GM18520 (cell line): Measurements from ENCODE around the gene P2RX6.
"Not testable (repeated sequence)": the region's sequence is repeated elsewhere in the genome, so short reads cannot be mapped to it uniquely, and the experiment has no call there.

Experiments used
- ATAC-seq: cut with Tn5 transposase; IDR thresholded peaks from one replicate; pipeline ENCODE4 v1.9.1; 2021; ENCODE audit not compliant: unreplicated experiment

P2RX6 gene

DNA sequence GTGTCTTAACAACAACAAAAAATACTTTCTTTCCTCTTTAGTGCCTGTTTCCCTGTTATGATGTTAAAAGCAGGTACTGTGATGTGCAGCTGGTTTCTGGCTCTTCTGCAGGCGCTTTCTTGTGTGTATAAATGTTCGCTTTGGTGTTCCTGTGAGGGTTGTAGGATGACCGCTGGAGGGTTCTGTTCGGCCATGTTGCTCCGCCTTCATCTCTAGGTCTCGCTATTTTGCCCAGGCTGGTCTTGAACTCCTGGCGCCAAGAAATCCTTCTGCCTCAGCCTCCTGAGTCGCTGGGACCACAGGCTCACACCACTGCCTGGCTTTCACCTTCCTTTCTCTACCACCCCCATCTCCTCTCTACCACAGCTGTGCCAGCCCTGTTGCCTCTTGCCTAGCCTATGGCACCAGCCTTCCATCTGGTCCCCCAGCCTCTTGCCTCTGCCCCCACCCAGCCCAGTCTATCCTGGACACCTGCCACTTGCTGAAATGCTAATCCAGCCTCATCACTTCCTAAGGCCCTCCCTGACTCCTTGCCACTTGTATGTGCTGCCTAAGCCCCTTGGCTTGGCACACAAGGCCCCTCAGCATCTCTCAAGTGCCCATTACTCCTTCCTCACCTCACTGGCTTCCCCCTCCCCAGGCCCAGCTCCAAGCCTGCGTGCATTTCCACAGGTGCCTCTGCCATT lies 36.3 kb downstream of the P2RX6 start:
- no peak for ATAC-seq

DNA sequence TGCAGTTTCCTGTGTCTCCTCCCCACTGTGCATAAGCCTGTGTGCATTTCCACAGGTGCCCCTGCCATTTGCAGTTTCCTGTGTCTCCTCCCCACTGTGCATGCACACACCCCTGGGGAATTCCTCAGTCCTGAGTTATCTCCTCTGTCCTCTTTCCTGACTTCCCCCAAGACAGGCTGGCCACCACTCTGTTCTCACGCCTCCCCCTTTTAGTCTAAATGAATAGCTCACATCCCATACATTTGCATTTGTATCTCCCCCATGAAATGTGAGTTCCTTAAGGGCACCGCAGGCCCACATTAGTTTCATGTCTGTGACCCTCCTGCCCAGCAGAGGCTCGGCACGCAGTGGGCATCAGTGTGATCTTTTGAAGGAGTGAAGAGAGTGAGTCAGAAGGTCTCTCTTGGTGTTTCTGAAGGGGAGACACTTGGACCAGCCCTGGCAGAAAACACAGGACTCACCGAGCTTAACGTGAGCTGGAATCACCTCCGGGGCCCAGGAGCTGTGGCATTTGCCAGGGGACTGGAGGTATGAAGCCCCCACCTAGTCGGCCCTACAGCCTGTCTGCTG lies 37.0 kb downstream of the P2RX6 start:
- no peak for ATAC-seq

DNA sequence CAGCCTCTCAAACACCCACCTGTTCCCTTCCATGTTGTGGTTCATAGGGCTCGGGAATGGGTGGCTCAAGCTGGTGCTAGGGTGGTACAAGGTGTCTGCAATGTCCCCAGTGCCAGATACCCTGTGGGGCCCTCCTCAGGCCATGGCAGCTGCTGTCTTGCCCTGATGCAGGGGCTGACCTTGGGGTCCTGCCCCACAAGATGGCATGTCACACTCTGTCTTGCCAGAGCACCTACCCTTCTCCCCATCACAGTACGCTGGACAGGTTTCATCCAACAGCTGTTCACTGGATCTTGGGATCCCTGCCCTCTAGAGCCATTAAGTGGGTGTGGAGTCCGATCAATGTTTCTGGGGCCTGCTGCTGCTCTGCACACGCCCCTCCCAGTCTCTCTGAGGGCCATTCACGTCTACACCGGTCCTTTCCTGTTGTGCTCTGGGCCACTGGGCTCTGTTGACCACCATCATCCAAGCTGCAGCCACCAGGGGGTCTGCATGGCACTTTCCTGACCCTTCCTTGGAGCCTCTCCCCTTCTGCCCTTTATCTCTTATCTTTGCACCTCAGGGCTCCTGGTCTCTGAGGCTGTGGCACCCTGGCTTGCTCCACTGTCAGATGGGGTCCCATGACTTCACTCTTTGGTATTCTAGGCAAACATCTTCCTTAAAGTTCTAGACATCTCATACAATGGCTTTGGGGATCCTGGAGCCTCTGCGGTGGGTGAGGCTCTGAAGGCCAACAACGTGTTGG lies 37.9 kb downstream of the P2RX6 start:
- ATAC-seq = no peak

DNA sequence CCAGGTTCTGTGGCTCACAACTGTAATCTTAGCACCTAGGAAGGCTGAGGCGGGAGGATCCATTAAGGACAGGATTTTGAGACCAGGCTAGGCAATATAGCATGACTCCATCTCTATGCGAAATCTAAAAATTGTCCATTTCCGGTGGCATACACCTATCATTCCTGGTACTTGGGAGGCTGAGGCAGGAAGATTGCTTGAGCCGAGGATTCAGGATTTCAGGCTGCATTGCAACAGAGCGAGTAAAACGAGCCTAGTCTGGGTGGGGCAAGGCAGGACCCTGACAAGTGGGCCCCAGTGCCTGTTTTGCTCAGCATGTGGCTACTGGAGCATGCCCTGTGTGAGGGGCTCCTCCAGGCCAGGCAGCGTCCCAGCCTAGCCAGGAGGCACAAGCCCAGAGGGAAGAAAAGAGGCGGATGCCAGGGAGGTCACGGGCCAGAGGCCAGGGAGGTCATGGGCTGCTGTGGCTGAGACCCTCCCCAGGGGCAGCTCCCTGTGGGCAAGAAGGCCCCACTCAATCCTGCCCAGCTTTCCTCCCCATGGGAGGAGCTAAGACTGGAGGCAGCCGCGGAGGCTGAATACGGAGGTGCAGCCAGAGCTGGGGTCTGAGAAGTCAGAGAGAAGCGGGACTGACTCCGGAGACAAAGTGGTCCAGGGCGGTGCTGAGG lies 39.2 kb downstream of the P2RX6 start:
- ATAC-seq = no peak

DNA sequence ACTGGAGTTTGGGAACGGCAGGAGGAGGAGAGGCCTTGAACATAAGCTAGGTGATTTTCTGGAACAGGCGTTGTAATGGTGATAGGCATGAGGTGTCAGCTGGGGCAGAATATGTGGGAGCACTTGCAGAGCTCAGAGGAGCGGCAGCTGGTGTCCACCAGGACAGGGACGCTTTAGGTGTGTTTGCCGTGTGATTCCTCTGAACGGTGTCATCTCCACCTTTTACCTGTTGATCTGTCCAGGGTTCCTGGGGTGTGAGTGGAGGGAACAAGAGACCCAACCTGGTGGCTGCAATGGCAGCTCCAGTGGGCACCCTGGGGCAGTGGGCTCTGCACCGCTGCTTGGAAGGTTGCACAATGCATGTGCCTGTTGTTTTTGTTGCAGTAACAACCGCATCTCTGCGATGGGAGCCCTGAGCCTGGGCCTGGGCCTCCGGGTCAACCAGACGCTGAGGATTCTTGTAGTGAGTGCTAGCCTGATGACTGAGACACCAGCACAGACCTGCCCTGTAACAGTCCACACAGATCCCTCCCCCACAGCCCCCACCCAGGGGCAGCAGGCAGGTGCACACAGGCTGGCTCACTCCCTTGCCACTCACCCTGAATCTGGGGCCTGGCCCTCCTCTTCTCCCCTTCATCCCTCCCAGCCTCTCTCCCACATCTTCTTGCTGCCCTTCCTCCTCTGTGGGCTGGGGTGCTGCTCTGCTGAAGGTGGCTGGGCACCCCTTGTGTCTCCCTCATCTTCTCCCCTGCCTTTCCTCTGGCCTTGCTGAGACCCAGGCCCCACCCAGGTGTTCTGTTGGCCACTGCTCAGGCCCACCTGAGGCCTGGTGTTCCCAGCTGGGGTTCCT lies 40.0 kb downstream of the P2RX6 start:
- ATAC-seq = no peak

DNA sequence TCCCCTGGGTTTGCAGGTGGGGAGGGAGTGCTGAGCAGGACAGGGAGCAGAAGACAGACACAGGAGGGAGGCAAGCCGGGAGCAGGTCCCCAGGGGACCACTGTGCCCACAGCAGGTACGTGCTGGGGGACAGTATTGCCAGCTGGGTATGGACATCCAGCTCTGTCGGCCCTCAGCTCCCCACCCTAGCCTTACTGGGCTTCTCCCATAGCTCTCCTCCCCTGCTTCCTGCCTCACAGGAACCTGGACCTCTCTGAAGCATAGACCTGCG lies 40.5 kb downstream of the P2RX6 start:
- ATAC-seq = no peak

DNA sequence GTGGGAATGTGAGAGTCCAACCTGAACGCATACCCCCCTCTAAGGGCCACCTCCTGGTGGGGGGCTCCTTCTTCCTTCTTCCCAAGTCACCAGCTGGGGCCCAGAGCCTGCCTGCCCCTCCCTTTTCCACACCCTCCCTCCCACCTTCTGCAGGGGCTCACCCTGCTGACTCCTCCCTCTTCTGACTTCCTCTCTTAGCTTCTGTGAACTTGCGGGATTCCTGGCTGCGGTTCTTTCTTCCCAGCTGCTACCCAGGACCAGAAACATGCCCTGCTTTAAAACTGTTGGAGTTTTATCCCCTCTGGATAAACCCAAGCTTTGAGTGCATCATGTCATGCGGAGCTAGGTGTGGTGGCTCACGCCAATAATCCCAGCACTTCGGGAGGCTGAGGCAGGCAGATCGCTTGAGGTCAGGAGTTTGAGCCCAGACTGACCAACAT lies 40.9 kb downstream of the P2RX6 start:
- no peak for ATAC-seq

- not testable (repeated sequence) for ATAC-seq
Observed at GRCh38 chr22:21060363-21060762, 45.4 kb downstream of the P2RX6 start.

DNA sequence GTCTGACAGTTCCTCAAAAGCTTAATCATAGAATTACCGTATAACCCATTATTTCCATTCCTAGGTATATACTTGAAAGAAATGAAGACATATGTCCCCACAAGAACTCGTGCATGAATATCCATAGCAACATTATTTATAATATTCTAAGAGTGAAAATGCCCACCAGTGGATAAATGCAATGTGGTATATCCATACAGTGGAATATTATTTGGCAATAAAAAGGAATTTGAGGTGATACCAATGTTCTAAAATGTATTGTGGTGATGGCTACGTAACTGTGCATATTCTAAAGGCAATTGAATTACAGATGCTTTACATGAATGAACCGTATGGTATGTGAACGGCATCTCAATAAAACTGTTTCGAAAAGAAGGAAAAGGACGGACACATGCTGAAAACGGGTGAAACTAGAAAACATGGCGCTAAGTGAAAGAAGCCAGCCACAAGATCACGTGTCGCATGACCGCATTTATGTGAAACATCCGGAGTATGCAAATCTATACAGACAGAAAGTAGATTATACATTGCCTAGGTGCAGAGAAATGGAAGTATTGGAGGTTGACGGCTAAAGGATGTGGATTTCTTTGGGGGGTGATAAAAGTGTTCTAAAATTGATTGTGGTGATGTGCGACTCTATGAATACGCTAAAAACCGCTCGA lies 46.8 kb downstream of the P2RX6 start:
- ATAC-seq = not testable (repeated sequence)

DNA sequence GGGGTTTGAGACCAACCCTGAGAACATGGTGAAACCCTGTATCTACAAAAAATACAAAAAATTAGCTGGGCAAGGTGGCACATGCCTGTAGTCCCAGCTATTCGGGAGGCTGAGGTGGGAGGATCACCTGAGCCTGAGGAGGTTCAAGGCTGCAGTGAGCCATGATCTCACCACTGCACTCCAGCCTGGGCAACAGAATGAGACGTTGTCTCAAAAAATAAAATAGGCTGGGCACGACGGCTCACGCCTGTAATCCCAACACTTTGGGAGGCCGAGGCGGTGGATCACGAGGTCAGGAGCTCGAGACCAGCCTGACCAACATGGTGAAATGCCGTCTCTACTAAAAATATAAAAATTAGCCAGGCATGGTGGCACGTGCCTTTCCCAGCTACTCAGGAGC lies 49.5 kb downstream of the P2RX6 start:
- not testable (repeated sequence) for ATAC-seq

- no peak for ATAC-seq
Observed at GRCh38 chr22:21064917-21065864, 50.2 kb downstream of the P2RX6 start.

GRCh38 chr22:21067075-21067900 lies 52.3 kb downstream of the P2RX6 start:
- no peak for ATAC-seq

DNA sequence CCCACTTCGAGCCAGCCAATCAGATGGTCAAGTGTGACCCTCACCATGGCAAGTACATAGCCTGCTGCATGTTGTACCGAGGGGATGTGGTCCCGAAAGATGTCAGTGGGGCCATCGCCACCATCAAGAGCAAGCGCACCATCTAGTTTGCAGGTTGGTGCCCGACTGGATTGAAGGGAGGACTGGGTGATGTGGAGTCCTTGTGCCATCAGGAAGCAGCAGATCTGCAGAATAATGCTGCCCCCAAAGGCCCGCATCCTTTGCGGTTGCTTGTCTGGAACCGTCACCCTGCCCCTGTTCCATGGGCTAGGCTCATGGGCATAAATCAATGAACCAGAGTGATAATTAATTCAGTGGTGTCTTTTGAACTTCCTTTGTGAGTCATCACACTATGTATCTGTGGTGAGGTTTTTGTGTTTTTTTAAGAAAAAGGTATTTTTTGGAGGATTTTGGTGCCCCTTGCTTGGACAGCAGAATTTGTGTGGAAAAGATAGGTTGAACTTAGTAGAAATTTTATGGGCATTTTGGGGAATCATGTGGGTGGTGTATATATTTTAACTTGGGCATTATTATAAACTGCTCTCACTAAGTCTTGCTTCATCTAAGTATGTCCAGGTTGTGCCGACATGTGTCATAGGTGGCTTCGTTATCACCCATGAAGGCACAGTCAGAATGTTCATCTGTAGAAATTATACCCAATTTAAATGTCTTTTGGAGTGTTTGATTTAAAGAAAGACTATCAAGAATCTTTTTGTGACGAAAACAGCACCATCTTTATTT lies 53.1 kb downstream of the P2RX6 start:
- ATAC-seq = no peak

GRCh38 chr22:21068681-21069276 lies 53.8 kb downstream of the P2RX6 start:
- ATAC-seq = no peak

DNA sequence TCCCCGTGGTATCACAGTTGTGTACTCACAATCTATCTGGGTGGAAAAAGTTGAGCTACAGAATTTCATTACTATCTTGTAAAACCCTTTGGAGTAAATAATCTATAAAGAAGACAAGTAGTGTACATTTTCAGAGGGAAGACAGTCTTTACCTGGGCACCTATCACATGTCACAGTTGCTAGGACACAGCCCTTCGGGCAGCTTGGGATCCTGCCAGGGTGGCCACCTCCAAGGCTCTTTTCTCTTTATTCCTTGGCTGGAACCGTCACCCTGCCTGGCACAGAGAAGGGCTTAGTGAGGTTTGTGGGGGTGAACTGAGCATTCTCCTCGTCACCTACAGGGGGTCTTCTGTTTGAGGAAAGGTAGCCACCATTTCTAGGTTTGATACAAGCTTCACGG lies 54.4 kb downstream of the P2RX6 start:
- ATAC-seq = no peak

- no peak for ATAC-seq
Observed at GRCh38 chr22:21070690-21071615, 56.0 kb downstream of the P2RX6 start.
